ENCODE measurements around the gene PHF12. TPM values are rescaled to one million over a fixed set of nuclear protein-coding genes. Genes with fewer than 3 reads are reported as not detected.

The PHF12 gene
- total and polyA plus RNA-seq, 10 of the 15 experiments (the other 5 are each of a cell fraction or from before 2014, with no cell fraction given) = 1.3 to 43.9 (median 19.2) TPM

- H3K4me2 ChIP-seq (ENCODE audit: control insufficient read depth, insufficient read depth) = no peak overlapping the region
Observed at GRCh38 chr17:28953444-28954118, 2.3 kb upstream of the PHF12 start.

More at GRCh38 chr17:28953444-28954118, 2.3 kb upstream of the PHF12 start:
- Histone ChIP-seq H3K27me3 (replicated peaks in 1 of 2; ENCODE audit: control insufficient read depth in 2 of 2, insufficient read depth in 2 of 2, low read length in 1 of 2) (no peaks in the 10 kb centered on the region), H3K27ac (ENCODE audit: control insufficient read depth, insufficient read depth) (no peak overlapping the region), H3K36me3 (ENCODE audit: control insufficient read depth in 2 of 2, insufficient read depth in 2 of 2, low read length in 1 of 2) (no peaks in the 10 kb centered on the region), H3K79me2 (ENCODE audit: control insufficient read depth, insufficient read depth, low read length) (peaks cover 26% of the 10 kb centered on the region), H3K4me3 (no peak overlapping the region), H3K9ac (ENCODE audit: control insufficient read depth, insufficient read depth, low read length) (no peak overlapping the region), H3K9me3 (replicated peaks; ENCODE audit: control insufficient read depth, insufficient read depth, low read length) (no peaks in the 10 kb centered on the region), H4K20me1 (ENCODE audit: control insufficient read depth, insufficient read depth) (no peaks in the 10 kb centered on the region), H3K4me1 (ENCODE audit: control insufficient read depth, insufficient read depth, low read length) (peaks cover 4% of the 10 kb centered on the region), H2AFZ (ENCODE audit: control insufficient read depth, low read depth, low read length) (peak overlapping the region; percentile 6; the same call in 1 of the 2 replicates)
- BruUV-seq (replicated peaks) = no TSS peak
- WGBS (ENCODE audit: insufficient coverage, insufficient replicate concordance, low lambda C conversion rate, missing lambda C conversion rate) = 19% methylated on average over 5 of the region's 5 CpGs
- DNase-seq (ENCODE audit: low read depth, low spot score) = no peak
- ChIA-PET SMC1A (ENCODE audit: uncharacterized antibody, unreplicated experiment) (interaction anchor here (0.7 to 3.9 kb wide), 16 partner anchors 8 to 229 kb away, joined by 3 to 43 read pairs (median 4); partner anchors contain the start of gene NEK8), CTCF (interaction anchor here (0.6 to 4.4 kb wide), 46 partner anchors 9 to 310 kb away, joined by 3 to 92 read pairs (median 4); partner anchors contain the start of genes BLTP2, DHRS13, FAM222B and MYO18A), RAD21 (ENCODE audit: unreplicated experiment) (interaction anchor here (0.6 to 2.8 kb wide), 16 partner anchors 9 to 309 kb away, joined by 3 to 24 read pairs (median 4); partner anchors contain the start of genes BLTP2, RPL23A, SDF2 and SUPT6H), POLR2A (interaction anchor here (0.6 to 1.0 kb wide), 2 partner anchors 176 to 227 kb away, joined by 4 to 7 read pairs; partner anchors contain the start of gene TLCD1)
- intact Hi-C loops (cut with micrococcal nuclease; ENCODE audit: unreplicated experiment) = loop anchor here (1.0 to 5.0 kb wide), 2 partner anchors 226 to 339 kb away; partner anchors contain the start of gene NUFIP2
- TF ChIP-seq YY1 (IDR thresholded peaks at IDR 0.05; ENCODE audit: low read depth, low read length) (0 out of 2 replicates have a peak, but pooled peaks have one; percentile 23), RB1 (IDR thresholded peaks at IDR 0.05; ENCODE audit: borderline replicate concordance) (peak; percentile 41; the same call in 1 of the 2 replicates), RAD21 (IDR thresholded peaks at IDR 0.05; ENCODE audit: insufficient read depth, low read depth, low read length) (peak; percentile 35), MEF2B (IDR thresholded peaks at IDR 0.05; ENCODE audit: partially characterized antibody, poor library complexity, severe bottlenecking) (peak; percentile 11), REST (IDR thresholded peaks at IDR 0.05; ENCODE audit: low read depth, low read length) (peak; percentile 72), ZNF207 (IDR thresholded peaks at IDR 0.05; ENCODE audit: borderline replicate concordance) (peak; percentile 70; the same call in 1 of the 2 replicates), SMC3 (IDR thresholded peaks at IDR 0.05; ENCODE audit: borderline replicate concordance, low read length) (peak; percentile 64), NFXL1 (IDR thresholded peaks at IDR 0.05; ENCODE audit: borderline replicate concordance) (no peak), LARP7 (IDR thresholded peaks at IDR 0.05) (0 out of 2 replicates have a peak, but pooled peaks have one; percentile 20), RAD51 (IDR thresholded peaks at IDR 0.05) (no peak), MXI1 (IDR thresholded peaks at IDR 0.05; ENCODE audit: low read depth, low read length) (0 out of 2 replicates have a peak, but pooled peaks have one; percentile 38)
- TF ChIP-seq, protein P1, sequence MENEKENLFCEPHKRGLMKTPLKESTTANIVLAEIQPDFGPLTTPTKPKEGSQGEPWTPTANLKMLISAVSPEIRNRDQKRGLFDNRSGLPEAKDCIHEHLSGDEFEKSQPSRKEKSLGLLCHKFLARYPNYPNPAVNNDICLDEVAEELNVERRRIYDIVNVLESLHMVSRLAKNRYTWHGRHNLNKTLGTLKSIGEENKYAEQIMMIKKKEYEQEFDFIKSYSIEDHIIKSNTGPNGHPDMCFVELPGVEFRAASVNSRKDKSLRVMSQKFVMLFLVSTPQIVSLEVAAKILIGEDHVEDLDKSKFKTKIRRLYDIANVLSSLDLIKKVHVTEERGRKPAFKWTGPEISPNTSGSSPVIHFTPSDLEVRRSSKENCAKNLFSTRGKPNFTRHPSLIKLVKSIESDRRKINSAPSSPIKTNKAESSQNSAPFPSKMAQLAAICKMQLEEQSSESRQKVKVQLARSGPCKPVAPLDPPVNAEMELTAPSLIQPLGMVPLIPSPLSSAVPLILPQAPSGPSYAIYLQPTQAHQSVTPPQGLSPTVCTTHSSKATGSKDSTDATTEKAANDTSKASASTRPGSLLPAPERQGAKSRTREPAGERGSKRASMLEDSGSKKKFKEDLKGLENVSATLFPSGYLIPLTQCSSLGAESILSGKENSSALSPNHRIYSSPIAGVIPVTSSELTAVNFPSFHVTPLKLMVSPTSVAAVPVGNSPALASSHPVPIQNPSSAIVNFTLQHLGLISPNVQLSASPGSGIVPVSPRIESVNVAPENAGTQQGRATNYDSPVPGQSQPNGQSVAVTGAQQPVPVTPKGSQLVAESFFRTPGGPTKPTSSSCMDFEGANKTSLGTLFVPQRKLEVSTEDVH (IDR thresholded peaks at IDR 0.05; ENCODE audit: low read depth, partially characterized antibody) = no peak
- TF ChIP-seq, protein P2, sequence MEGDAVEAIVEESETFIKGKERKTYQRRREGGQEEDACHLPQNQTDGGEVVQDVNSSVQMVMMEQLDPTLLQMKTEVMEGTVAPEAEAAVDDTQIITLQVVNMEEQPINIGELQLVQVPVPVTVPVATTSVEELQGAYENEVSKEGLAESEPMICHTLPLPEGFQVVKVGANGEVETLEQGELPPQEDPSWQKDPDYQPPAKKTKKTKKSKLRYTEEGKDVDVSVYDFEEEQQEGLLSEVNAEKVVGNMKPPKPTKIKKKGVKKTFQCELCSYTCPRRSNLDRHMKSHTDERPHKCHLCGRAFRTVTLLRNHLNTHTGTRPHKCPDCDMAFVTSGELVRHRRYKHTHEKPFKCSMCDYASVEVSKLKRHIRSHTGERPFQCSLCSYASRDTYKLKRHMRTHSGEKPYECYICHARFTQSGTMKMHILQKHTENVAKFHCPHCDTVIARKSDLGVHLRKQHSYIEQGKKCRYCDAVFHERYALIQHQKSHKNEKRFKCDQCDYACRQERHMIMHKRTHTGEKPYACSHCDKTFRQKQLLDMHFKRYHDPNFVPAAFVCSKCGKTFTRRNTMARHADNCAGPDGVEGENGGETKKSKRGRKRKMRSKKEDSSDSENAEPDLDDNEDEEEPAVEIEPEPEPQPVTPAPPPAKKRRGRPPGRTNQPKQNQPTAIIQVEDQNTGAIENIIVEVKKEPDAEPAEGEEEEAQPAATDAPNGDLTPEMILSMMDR (IDR thresholded peaks at IDR 0.05 in 2 of 3, conservative IDR thresholded peaks at IDR 0.05 in 1 of 3; ENCODE audit: control insufficient read depth in 2 of 3, extremely low read depth in 1 of 3, insufficient read depth in 1 of 3, low read depth in 3 of 3, low read length in 3 of 3) = peak; percentile 75 to 96 (median 93)
- ATAC-seq = no peak
- FAIRE-seq = peak; percentile 90
- in situ Hi-C loops (cut with MboI) = loop anchor here (10.0 kb wide), 1 partner anchor 619 kb away; the partner anchor contains the start of genes IFT20 and TNFAIP1

Measured in GM12878 (cell line).